HG02623 (cell line): ENCODE data around the gene LCK.
"Not testable (repeated sequence)": the region's sequence is repeated elsewhere in the genome, so short reads cannot be mapped to it uniquely, and the experiment has no call there.

ENCODE experiments used
- ATAC-seq: cut with Tn5 transposase; IDR thresholded peaks from one replicate; pipeline ENCODE4 v1.9.1; 2021; ENCODE audit warnings: moderate library complexity; ENCODE audit not compliant: unreplicated experiment

LCK gene

DNA sequence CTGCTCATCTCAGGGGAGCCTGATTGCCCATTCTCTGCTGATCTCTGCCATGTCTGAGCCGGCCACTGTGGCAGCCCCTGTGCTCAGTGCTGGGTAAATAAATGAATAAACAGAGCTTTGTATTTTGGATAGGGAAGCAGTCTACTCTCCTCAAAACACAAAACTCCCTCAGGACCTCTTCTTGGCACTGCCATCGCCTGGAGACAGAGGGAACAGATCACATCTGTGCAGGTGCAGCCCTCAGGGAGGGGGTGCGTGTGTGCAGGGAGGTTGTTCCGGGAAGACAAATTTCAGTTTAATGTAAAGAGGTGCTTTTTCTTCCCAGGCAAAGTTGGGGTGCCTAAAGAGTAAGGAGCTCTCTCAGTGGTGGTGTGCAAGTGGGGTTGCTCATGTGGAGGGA lies 11.7 kb upstream of the LCK start:
- no peak for ATAC-seq

DNA sequence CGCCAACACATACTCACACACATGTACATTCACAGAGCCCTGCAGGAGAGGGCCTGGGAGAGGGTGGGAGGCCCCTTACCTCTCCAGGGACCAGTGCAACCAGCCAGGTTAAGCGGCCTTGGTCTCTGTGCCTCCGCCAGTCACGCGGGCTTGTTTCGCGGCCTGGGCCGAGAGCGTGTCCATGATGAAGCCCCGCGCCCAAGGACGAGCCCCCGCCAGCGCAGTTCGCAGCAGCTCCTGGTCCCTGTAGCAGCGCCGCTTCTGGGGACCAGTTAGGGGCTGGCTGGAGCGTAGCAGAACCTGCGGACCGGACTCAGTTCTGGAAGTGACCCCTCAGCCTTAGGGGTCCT lies 11.3 kb upstream of the LCK start:
- ATAC-seq, result no peak

DNA sequence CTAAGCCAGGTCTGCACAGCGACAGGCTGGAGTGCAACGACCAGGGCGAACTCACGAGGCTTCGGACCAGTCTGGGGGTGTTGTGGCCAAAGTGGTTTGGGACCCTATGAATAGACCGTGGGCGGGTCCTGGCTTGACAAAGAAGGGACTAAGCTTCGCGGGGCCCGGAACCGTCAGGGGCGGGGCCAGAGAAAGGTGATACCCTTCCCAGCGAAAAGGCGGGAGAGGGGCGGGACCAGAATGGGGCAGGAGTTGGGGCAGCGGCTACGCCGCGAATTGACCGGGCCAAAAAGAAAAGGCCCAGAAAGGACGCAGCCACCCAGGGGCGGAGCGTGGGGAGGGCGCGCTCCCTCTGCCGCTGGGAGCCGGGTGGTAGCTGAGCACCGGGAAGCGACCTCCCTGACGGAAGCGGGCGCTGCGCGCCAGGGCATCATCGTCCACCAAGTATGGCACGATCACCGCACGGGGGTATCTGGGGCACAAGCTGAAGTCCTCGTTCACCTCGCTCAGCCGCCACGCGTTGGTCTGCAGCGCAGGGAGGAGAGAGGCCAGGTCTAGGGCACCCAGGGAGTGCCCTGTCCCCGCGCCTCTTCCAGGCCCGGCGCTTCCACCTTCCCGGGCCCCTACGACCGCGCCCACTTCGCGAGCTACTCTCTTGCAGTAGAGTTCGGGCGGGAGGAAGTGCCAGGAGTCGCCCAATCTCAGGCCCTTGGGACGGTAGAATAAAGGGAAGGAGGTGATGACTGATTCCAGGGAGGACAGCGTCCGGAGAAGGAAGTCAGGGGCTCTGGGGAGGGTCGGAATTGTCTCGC lies 10.7 kb upstream of the LCK start:
- ATAC-seq, result no peak

DNA sequence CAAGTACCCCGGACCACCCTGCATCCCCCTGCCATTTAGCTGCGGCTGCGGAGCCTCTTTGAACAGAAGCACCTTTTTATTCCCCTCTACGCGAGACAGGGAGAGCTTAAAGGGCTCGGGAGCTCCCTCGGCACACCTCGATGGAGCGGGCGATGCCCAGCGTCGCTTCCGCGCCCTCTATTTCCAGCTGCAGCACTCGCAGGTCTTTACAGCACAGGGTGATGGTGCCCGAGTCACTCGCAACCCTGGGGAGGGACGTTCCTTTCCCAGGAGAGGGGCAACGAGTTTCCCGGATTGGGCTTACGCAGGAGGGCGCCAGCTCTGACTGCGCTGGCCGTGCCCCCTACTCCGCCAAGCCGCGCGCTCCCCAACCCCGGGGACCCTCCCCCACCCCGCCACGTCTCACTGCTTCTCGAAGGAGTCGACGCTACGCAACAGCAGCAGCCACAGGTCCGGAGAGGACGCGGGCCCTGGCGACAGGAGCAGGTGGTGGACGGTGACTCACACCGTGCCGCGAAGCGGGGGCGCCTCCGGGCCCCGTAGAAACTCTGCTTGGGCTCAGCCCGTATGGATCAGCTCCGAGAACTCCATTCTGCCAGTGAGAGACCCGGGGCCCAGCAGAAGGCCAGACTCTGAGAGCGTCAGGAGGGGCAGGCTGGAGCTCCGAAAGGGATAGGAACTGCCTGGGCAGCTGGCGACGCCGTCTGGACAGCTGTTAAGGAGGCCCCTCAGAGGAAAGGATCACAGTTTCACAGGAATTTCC lies 9.9 kb upstream of the LCK start:
- no peak for ATAC-seq

DNA sequence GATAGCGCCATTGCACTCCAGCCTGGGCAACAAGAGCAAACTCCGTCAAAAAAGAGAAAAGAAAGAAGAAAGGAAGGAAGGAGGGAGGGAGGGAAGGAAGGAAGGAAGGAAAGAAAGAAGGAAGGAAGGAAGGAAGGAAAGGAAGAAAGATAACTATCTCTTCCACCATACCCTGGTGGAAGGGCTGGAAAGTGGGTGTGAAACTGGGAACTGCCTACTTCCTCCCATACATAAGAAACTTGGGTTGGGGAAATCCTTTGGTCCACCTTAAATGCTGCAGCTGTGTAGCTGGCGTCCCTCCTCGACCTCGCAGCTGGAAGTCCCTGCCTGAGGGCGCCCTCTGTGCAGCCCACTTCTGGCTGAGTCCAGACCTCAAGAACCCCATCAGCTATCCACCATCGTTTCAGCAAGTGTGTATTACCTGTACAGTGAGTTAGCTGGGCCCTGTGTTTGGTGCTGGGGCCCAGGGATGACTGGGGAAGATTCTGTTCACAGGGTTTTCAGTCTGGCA lies 8.7 kb upstream of the LCK start:
- ATAC-seq, result no peak

DNA sequence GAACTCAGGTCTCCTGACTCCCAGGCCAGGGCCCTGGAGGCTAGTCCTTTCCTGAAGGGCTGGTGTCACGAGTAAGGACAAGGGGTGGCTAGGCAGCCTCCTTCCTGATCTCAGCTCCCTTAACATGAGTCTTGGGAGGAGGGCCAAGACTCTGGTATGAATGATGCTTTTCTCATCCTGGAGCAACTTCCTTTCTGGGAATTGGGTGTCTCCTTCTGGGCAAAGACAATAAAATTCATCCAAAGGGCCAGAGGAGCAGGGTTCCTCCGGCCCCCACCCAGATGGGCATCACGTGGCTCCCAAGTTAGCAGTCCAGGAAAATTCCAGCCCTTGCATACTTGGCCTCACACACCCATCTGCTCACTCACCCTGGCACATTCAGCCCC lies 4.2 kb upstream of the LCK start, which contains the start of gene FAM167B:
TSS of gene FAM167B (plus strand) at position 335 of the 386 bp plus-strand sequence. CDS start 200 bp downstream, outside the sequence.
- no peak for ATAC-seq

DNA sequence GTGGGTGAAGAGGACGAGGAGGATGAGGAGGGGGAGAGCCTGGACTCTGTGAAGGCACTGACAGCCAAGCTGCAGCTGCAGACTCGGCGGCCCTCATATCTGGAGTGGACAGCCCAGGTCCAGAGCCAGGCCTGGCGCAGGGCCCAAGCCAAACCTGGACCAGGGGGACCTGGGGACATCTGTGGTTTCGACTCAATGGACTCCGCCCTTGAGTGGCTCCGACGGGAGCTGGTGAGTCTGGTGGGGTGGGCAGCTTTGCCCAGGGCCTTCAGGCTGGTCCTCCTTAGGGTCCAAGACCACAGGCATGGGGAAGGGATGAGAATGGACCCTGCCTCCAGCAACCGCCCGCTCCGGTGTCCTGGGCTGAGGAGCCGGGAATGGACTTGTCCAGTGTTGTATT lies 3.6 kb upstream of the LCK start:
- no peak for ATAC-seq

DNA sequence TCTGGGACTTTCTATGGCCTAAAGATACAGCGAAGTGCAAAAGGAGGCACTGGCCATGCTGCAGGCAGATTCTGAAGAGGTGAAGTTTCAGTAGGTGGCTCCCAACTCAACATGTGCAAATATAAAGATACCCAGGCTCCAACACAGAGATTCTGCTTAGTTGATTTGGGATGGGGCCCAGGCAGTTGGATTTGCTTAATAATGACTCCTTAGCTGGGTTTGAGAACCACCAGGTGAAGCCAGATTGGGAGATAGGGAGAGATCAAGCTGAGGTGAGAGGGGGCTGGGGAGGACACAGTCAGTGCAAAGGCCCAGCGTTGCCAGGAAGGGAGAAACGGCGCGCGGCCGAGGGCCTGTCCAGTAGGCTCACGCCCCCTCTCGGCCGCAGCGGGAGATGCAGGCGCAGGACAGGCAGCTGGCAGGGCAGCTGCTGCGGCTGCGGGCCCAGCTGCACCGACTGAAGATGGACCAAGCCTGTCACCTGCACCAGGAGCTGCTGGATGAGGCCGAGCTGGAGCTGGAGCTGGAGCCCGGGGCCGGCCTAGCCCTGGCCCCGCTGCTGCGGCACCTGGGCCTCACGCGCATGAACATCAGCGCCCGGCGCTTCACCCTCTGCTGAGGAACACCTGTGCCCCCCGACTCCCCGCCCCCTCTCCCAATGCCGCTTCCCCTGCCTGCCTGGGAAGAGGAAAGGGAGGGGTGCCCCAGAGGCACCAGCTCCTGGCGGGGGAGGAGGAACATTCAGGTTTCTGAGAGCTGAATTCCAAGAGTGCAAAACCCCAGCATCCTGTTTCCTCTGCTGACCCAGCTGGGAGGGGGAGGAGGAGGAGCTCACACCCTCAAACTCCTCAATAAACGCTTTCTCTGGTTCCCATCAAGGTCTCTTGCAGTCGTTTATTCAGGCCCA lies 2.8 kb upstream of the LCK start:
- ATAC-seq, result no peak

DNA sequence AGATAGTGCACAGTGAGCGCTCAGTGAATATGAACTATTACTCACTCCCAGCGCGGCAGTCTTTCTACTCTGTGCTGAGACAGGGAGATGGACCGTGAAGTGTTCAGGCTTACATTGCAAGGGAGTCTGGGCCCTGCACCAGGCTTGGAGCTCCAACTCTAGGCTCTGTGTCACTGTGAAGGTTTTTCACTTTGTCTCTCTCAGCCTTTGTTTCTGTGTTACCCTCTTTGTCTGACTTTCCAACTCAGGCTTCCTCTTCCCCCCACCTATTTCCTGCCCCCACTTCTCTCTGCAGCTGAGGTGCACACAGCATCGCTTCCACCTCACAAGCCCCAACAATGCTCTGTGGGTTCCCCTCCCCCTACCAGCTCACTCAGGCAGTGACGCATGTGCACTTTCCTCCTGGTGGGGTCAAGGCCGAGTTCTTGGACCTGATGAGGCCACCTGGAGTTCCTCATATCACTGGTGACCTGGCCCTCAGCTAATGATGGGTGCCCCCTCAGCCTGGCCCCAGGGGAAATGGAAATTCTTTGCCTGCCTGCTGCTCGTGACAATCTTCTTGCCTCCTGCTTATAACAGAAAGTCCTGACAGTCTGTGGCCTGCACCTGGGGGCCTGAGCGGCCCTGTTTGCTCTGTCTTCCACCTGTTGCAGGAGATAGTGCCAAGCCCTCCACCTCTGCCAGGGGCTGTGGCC lies 1.1 kb upstream of the LCK start:
- peak; percentile 53 for ATAC-seq

DNA sequence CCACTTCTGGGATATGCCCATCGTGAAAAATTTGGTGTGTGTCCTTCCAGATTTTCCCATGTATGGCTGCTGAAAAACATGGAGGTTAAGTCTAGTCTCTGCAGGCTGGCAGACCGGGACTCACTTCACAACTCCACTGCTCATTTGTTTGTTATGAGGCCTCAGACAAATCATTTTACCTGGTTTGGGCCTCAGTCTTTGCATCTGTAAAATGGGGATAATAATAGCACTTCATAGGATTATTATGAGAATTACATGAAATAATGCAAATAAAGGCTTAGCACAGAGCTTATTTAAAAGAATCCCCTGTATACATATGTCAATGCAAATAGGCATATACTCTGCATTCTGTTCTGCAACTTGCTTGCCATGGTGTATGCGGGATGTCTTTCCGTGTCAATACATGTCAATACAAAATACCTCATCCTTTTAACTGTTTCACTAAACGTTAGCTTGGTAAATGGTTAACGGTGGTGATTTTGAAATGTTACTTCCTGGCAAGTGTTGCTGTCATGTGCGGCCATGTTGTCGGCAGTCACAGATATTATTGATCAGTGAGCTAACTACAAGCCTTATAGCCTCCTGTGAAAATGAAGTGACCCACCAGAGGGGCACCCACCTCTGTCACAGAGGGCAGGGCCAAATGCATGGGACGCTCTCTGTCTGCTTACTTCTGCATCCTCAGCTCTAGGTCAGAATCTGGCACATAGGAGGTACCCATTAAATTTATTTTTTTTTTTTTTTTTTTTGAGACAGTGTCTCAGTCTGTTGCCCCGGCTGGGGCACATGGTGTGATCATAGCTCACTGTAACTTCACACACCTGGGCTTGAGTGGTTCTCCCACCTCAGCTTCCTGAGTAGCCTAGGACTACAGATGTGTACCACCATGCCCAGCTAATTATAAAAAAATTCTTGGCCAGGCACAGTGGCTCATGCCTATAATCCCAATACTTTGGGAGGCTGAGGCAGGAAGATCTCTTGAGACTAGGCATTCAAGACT lies 4.3 kb downstream of the LCK start:
- ATAC-seq, result no peak

DNA sequence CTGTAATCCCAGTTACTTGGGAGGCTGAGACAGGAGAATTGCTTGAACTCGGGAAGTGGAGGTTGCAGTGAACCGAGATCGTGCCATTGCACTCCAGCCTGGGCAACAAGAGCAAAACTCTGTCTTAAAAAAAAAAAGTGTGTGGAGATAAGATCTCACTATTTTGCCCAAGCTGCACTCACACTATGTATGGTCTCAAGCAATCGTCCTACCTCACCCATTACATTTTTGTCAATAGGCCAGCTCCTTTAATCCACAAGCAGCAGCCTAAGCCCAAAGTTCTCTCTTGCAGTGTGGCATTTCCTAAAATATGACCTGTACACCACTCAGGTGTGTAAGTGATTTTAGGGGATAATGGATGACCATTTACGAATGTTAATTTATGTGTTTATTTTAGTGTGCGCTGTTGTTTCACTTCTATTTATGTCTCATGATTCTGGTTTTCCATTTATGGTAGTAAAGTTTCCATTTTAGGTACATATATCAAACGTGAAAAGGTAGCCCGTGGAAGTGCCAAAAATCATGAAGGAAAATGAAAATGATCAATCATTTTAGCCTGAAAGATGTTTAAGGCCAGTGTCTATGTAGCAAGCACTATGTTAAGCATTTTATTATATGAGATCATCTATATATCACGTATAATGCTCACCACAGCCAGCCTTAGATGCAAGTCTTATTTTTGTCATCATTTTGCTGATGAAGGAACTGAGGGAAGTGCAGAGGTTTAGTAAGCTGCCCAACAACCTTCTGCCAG lies 5.6 kb downstream of the LCK start:
- ATAC-seq, result no peak

DNA sequence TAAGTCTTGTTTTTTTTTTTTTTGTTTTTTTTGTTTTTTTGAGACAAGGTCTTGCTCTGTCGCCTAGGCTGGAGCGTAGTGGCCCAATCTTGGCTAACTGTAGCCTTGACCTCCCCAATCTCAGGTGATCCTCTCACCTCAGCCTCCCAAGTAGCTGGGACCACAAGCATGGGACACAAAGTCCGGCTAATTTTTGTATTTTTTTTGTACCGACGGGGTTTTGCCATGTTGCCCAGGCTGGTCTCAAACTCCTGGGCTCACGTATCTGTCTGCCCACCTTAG lies 6.1 kb downstream of the LCK start:
- no peak for ATAC-seq

DNA sequence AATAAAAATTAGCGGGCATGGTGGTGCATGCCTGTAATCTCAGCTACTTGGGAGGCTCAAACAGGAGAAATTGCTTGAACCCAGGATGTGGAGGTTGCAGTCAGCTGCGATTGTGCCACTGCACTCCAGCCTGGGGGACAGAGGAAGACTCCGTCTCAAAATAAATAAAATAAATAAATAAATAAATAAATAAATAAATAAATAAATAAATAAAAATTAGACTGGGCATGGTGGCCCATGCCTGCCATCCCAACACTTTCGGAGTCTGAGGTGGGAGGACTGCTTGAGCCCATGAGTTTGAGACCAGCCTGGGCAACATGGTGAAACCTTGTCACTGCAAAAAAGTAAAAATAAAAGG lies 12.2 kb downstream of the LCK start:
- not testable (repeated sequence) for ATAC-seq

DNA sequence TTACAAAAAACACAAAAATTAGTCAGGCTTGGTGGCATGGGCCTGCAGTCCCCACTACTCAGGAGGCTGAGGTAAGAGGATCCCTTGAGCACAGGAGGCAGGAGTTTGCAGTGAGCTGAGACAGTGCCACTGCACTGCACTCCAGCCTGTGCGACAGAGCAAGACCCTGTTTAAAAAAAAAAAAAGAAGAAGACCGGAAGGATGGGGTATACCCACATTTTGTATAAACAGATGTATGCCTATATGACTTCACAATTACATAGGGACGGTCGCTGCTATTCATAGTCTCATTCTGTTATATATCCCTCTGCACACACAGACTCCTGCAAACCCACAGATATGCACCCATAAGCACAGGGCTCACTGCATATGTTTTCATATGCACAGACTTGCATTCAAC lies 12.7 kb downstream of the LCK start:
- no peak for ATAC-seq

DNA sequence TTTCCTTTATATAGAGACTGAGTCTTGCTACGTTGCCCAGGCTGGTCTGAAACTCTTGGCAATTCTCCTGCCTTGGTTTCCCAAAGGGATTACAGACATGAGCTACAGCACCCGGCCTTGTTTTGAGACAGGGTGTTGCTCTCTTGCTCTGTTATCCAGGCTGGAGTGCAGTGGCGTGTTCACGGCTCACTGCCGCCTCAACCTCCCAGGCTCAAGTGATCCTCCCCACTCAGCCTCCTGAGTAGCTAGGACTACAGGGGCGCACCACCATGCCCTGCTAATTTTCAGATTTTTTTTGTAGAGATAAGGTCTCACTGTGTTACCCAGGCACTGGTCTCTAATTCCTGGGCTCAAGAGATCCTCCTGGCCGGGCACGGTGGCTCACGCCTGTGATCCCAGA lies 14.8 kb downstream of the LCK start:
- ATAC-seq, result no peak

DNA sequence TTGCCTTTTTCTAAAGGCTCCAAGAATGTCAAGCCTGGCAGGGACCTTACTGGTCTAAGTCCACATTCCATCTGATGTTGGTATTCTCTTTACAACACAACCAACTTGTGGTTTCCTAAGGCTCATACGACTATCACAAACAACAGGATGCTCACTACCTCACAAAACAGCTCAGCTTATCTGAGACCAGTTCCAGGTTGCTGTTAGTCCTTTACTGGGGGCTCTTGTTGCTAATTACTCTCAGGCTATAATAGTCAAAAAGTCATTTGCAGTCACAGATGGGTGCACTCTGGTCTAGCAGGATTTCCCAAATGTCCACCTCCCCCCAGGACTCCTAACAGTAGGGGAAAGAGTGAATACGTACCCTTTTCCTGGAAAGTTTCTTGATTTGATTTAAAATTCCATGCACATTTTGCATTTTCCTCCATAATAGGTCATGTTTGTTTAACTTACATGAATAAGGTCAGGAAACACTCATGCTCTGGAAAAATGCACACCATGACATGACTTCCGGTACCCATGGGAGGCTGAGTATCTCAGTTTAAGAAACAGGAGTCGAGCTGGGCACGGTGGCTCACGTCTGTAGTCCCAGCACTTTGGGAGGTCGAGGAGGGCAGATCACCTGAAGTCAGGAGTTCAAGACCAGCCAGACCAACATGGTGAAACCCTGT lies 16.0 kb downstream of the LCK start:
- no peak for ATAC-seq

DNA sequence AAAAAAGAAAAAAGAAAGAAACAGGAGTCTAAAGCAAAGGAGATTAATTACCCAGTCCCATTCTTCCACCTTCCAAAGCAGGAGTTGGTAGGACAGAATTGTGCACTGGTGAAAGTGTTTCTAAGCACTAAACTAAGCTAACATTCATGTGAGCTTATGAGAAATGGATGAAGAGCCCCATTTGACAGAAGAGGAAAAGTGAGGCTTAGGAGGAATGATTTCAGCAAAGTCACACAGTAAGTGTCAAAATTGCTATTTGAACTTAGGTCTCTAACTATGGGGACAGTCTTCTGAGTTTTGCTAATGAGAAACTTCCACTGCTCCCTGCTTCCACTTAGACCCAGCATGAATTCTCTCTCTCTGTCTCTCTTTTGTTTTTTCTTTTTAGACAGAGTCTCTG lies 18.7 kb downstream of the LCK start:
- ATAC-seq, result no peak

DNA sequence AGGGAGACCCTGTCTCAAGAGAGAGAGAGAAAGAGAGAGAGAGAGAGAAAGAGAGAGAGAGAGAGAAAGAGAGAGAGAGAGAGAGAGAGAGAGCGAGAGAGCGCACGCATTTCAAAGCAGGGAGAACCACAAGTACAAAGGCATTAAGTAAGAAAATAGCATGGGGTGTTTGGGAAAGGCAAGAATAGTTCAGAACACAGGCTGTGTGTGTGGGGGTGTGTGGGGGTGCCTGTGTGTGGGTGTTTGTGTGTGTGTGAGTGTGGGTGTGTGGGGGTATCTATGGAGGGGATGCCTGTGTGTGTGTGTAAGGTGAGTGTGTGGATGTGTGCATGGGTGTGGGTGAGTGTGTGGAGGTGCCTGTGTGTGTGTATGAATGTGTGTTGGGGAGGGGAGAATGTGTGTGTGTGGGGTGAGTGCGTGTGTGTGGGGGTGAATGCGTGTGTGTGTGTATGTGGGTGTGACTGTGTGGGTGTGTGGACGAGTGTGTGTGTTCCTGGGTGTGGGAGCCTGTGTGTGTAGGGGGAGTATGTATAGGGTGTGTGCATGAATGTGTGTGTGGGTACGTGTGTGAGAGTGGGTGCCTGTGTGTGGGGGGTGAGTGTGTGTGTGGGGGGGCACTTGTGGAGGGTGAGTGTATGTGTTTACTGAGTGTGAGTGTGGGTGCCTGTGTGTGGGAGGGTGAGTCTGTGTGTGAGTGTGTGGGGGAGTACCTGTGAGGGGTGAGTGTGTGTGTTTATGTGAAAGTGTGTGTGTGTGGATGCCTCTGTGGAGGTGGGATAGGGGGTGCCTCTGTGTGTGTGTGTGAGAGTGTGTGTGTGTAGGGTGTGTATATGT lies 21.7 kb downstream of the LCK start:
- no peak for ATAC-seq
